ENCODE measurements around the gene SFTA2.
"Not testable (repeated sequence)": the region's sequence is repeated elsewhere in the genome, so short reads cannot be mapped to it uniquely, and the experiment has no call there.

SFTA2 gene

DNA sequence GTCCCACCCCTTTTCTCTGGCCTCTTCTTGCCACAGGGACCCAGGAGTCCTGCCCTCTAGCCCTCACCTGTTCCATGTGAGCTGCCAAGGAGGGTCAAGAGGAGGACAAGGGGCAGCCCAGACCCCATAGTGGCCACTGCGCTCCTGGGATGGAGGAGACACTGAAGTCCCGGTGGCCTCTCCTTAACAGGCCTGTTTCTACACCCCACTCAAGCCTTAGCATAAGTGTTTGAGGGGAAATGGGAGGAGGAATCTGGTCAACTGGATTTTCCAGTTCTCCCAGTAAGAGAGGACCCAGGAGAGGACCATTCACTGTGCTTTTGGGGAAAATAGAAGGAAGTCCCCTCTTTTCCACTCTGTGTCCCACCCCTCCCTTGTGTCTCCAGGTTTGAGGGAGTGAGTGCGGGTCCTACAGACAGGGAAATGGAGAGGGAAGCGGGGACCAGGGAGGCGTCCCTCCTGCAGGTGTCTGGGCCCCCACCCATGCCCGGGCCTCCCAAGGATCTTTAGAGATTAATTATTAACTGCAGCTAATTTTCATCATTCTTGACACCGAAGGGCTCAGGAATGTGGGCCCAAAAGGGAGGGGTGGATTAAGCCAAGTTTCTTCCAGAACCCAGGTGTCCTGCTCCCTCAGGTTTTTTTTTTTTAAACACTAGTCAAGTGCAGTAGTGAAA, at the start of gene SFTA2:
TSS of gene SFTA2 (minus strand) at position 202 of the 677 bp plus-strand sequence. CDS start at position 128, 74 bp downstream.
- no peak for DNase-seq

DNA sequence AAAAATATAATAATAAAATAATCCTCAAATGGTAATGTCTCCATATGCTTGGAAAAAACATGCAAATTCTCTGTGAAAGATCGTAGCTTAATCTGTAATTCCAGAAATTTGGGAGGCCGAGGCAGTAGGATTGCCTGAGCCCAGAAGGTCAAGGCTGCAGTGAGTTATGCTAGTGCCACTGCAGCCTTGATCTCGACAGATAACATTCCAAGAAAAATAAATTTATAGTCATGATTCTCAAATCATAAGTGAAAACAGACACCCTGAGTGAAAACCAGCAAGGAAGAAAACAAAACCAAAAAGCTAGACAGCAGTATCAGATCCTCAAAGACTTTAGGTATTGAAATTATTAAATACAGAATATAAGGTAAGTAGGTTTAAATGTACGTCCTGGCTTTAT, 47.7 kb upstream of the SFTA2 start:
- DNase-seq: no peak

DNA sequence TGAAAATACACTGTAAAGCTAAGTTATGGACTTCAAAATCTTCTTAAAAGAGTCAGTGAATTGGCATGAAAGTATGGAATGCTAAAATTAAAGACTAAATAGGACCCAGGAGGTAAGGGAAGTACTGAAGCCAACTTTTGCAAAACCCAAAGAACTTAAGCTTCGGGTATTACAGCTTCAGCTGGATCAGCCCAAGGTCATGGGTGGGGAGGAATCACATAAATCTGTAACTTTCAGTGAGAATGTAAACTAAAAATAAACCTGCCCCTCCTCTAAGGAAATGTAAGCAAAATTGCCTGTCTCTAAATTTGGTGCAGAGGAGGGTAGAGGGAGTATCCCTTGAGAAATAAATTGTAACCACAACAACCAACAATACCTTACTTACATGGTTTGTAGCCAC, 47.2 kb upstream of the SFTA2 start:
- no peak for DNase-seq

DNA sequence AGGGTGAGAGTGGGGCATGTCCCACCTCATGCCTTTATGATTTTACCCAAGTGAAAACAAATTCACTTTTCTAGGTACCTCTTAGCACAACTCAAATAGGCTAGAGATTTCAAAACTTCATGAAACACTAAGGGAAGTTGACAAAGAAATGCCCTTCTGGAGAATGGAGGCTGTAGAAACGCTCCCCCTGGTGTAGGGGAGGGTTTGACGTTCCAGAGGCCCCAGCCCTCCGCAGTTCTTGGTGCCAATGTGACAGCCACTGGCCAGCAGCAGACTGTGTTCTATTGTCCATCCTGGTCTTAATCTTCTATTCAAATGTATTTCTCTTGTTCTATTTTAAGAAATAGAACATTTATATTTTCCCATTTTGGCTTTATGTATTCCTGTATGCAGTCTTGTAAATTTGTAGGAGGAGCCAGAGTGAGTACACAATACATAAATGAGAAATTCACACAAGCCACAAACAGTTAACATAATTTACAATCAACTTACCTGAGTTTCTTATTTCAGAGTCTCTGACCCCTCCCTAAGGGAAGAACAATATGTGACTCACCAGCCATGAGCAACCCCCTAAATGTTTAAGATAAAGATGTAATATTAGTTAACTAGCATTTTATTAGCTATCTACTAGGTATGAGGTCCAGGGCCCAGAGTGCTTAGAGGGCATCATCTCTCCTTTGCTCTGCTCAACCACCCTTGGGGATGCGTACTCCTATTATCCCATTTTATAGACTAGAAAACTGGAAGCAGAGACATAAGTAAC, 42.7 kb upstream of the SFTA2 start:
- DNase-seq: no peak

DNA sequence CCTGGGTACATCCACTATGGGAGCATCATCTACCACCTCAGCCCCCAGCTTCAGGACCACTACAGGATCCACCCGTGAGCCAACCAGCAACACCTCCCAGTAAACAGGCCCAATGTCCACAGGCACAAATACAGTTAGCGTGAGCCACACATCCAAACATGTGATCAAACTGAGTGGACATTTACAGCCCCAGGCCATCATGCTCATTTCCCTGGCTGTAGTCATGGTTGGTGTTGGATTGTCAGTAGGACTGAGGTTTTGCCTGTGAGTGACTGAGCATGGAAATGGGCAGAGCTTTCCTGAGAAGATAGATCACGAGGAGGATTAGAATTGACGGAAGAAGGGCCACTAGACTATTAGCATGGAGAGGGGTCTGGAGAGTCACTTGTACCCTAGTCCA, 40.8 kb upstream of the SFTA2 start:
- DNase-seq: no peak

DNA sequence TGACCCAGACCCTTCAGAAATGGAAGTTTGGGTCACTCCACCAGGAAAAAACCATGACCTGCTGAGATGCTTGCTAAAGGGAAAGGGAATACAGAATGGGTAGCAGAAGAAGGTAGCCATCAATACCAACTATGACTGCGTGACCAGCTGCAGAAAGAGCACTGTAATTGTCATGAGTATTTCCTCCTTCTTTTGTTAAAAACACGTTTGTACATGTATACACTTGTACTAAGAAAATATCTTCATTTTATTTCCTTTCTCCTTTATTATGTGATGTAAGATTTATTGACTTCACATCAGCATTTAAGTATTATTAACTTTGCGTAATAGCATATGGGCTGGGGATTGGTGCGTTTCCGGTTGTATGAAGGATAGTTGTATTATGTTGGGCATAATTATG, 39.0 kb upstream of the SFTA2 start:
- no peak for DNase-seq

DNA sequence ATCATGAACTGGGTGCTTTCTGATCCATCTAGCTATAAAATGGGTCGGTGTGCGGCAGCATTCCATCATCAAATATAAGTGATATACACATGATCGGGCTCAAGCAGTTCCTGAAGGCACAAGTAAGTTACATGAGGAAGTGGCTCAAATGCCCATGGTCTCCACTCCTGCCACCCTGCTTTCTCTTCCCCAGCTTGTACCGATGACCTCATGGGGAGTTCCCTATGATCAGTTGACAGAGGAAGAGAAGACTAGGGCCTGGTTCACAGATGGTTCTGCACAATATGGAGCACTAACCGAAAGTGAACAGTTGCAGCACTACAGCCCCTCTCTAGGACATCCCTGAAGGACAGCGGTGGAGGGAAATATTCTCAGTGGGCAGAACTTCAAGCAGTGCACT, 37.2 kb upstream of the SFTA2 start:
- DNase-seq: not testable (repeated sequence)

DNA sequence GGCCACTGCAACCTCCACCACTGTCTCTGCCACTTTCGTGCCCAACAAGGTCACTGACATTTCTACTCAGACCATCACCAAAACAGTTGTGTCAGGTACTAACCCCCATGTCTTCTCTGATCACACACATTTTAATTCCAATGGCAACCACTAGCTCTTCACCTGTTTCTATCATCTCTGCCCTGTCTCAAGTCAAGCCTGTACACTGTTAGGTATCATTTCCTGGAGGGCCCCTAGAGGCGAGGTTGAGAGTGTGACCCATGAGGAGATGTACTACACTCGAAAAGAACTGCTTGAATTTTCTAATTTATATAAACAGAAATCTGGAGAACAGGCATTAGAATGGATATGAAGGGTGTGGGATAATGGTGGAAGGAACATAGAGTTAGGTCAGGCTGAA, 34.2 kb upstream of the SFTA2 start:
- no peak for DNase-seq

DNA sequence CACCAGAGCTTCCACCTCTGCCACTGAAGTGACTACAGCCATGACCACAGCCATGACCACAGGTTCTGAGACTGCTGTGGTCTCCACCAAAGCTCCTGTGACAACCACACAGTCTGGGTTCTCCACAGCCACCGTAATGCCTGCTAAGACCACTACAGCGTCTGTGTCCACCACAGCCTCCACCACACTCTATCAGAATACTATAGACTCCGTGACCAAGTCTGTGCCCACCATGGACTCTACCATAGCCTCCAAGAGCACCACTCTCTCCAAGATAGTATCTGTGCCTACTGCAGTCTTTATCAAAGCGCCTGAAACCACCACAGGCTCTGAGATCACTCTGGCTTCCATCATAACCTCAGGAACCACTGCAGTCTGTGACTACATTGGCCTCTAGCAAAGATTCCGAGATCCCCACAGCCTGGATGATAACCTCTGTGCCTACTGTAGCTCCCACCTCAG, 33.2 kb upstream of the SFTA2 start:
- no peak for DNase-seq

DNA sequence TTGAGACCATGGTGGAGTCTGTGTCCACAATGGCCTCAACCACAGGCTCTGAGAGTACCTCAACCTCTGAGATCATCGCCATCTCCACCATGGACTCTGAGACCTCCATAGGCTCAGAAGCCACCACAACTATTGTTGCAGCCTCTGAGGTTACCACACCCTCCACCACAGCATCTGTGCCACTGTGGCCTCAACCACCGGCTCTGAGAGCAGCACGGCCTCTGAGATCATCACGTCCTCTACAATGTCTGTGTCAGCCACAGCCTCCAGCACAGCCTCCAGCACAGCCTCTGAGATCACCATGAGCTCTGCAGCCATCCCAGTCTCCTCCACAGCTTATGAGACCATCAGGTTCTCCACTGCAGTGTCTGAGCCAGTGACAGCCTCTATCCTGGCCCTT, 32.1 kb upstream of the SFTA2 start:
- DNase-seq: no peak

DNA sequence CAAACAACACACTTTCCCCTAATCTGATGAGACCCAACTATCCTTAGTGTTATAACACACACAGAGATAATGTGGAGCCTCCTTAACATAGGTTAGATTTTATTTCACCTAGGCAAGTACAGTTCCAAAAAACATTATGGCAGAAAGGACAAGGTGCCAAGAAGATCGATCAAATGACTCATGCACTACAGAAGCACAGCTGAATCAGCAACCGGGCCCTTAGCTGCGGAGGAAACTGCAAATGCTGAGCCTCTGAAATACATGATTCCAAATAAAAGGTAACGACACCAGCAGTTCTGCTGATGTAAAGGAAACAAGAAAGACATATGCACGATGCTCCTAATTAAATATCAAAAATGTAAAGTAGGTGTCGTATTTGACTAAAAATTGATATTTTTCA, 31.7 kb upstream of the SFTA2 start:
- DNase-seq: no peak

DNA sequence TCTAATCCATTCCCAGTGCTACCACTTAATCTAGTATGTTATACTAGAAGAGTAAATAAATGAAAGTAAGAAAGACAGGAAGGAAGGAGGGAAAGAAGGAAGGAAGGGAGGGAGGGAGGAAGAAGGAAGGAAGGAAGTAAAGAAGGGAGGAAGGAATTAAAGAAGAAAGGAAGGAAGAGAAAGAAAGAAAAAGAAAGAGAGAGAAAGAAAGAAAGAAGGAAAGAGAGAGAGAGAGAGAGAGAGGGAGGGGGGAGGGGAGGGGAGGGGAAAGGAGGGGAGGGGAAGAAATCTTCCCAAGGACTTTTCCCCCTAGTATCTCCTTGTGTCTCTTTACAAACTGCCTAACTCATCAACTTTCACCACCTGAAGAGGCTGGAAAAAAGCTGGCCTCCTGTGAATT, 30.7 kb upstream of the SFTA2 start:
- DNase-seq: no peak

DNA sequence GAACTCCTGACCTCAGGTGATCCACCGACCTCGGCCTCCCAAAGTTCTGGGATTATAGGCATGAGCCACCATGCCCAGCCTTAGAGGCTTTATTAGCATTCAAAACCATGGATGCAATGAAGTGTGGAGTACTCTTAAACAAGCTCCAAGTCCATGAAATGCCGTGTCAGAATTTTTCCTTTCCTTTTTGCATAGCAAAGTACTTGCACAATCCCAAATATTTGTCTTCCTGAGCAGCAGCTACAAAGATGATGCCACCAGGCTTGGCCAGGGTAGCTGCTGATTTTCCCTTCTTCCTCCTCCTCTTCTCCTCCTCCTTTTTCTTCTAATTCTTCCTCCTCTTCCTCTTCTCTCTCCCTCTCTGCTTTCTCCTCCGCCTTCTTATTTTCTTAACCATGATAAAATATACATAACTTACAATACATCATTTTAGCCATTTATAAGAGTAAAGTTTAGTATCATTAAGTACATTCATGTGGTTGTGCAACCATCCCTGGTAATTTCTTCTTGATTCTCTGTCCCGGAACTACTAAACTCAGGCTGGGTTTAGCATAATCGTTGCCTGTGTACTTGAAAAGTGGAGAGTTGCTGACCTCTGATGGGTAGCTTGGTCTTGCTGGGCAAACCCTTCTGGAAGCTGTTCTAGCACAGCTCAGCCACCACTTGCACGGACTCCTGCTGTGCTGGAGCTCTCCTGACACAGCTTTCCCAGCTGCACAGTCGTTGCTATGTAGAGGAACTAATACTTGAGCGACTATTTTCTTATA, 29.1 kb upstream of the SFTA2 start:
- DNase-seq: no peak

DNA sequence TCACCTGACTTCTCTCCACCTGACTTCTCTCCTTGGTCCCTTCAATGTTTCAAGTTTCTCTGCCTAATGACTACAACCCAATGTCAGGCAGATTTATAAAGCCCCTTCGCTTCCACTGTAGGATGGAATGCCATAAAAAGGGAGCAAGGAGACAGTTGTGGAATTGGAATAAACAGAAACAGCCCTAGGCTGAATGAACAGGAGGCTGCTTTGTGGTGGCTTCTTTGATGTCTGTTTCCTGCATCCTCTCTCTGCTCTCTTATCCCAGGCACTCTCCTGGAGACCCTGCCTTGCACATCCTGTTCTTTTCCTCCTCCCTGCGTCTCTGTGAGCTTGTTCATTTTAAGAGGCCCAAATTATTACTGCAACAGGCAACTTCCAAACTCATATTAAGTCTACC, 25.7 kb upstream of the SFTA2 start:
- no peak for DNase-seq

DNA sequence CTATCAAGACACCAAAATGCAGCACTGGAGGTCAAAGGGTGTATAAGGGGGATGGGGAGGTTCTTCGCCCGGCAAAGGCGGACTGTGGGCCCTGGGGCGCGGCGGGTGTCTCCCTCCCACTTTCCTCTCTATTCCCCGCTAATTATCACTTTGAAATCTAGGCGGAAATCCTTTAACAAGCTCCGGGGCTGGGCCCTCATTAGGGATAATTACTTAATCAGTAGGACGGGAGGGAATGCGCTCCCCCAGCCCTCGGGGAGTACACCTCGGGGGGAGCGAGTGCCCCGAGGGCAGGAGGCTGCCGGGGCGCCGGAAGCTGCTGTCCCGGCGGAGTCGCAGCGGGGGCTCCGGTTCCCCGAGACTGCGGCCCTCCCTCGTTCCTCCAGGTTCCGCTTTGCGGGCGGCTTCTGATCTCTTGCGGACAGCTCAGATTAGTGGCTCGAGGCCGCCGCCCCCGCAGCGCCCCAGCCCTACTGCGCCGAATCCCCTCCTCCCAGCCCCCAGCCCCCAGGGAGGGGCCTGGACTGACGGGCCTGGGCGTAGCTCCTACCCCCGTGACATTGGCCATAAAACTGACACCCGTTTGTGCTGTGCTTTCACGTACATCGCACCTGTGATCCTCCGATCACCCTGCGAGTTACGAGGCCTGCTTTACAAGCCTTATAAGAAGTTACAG, 23.5 kb upstream of the SFTA2 start:
- peak; percentile 69 for DNase-seq

DNA sequence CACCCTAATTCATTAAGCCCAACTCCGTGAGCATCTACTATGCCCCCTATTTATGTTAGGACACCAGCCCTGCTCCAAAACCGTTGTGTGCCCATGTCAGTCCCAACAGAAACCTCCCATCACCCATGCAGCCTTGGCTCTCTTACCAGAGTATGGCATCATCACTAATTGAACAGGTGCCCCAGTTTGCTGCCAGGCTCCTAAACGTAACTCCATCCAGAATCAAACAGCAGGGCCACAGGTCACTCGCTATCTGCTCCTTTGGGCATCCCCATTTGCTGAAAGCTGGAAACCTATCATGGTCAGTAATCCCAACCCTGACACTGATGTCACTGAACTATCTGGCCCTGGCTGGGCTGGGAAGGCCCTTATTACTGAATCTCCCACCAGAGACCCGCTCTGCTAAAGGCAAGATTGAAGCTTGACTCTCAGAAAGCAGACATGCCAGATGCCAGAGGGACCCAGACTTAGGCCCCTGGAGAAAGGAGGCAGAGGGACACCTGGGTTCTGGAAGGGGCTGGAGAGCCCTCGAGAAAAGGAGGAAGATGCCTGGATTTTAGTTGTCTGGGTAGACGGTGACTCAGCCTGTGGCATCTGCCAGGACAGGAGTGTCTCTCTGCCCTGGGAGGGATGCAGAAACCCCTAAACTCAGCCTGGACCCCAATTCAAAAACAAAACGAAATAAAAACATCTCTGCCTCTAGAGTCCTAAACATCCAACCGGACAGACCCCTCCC, 22.8 kb upstream of the SFTA2 start:
- DNase-seq: no peak

DNA sequence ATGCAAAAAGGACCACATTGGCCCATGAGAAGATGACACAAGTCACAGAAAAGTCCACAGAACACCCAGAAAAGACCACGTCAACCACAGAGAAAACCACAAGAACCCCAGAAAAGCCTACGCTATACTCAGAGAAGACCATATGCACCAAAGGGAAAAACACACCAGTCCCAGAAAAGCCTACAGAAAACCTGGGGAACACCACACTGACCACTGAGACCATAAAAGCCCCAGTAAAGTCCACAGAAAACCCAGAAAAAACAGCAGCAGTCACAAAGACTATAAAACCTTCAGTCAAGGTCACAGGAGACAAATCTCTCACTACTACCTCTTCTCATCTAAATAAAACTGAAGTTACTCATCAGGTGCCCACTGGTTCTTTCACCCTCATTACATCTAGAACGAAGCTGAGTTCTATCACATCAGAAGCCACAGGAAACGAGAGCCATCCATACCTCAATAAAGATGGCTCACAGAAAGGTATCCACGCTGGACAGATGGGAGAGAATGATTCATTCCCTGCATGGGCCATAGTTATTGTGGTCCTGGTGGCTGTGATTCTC, 20.0 kb upstream of the SFTA2 start:
- DNase-seq: no peak

DNA sequence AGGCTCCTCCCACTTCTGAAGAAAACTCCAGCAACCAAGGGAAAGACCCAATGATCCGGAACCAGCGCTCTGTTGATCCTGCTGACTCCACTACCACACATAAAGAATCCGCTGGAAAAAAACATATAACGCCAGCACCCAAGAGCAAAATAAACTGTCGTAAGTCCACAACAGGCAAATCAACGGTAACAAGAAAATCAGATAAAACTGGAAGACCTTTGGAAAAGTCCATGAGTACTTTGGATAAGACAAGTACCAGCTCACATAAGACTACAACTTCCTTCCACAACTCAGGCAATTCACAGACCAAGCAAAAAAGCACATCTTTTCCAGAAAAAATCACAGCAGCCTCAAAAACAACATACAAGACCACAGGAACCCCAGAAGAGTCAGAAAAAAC, 16.8 kb upstream of the SFTA2 start:
- DNase-seq: no peak

DNA sequence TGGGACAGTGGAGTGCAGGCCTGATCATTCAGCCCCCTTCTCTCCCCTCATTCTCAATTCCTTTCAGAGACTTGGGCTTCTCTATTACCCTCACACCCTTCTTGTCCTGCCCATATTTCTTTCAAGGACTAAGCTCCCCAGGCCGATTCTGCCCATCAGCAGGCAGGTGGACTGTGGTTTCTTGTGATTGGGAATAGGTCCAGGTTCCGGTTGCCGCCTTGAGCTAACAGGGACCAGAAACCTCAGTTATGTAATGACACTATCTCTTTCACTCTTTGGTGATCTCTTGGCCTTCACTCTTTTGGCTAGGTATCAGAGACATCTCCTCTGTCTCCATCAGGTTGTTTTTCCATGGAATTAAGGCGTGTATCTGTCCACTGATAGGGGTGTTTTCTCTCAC, 15.3 kb upstream of the SFTA2 start:
- no peak for DNase-seq

DNA sequence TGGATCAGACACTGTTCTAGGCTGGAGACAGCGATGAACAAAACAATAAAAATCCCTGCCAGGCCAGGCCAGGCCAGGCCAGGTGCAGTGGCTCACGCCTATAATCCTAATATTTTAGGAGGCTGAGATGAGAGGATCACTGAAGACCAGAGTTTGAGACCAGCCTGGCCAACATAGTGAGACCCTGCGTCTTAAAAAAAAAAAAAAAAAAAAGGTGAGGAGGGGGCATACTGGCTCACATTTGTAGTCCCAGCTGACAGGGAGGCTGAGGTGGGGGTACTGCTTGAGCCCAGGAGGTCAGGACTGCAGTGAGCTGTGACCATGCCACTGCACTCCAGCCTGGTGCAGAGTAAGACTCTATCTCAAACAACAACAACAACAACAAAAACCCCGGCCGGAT, 13.3 kb upstream of the SFTA2 start:
- DNase-seq: no peak

DNA sequence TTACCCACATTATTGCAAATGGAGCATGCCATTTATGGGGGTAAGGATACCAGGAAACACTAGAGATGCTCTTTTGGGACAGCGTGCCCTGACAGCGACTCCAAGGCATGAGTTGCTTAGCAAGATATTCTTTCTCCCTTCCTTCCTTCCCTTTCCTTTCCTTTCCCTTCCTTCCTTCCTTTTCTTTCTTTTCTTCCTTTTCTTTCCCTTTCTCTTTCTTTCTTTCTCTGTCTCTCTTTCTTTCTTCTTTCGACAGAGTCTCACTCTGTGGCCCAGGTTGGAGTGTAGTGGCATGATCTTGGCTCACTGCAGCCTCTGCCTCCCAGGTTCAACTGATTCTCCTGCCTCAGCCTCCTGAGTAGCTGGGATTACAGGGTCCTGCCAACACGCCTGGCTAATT, 12.1 kb upstream of the SFTA2 start:
- no peak for DNase-seq

All from CD4-positive, alpha-beta T cell treated with Interleukin-6 for 4 hours (primary cell).